ENCODE measurements around the gene YIPF1. TPM values are rescaled to one million over a fixed set of nuclear protein-coding genes. Genes with fewer than 3 reads are reported as not detected.
"Not testable (repeated sequence)": the region's sequence is repeated elsewhere in the genome, so short reads cannot be mapped to it uniquely, and the experiment has no call there.

Gene YIPF1
- total and polyA plus RNA-seq, 2 donors (not counting 1 experiment from before 2014, with no cell fraction given) = 13.9 to 15.8 TPM

- H3K9me3 Mint-ChIP-seq (ENCODE audit: insufficient read depth); H3K27me3 Mint-ChIP-seq; H3K4me3 ChIP-seq (ENCODE audit: control extremely low read depth in 1 of 5, extremely low read depth in 1 of 5, insufficient read depth in 1 of 5, low read depth in 2 of 5, low read length in 4 of 5); H3K27me3 ChIP-seq (replicated peaks in 1 of 4; ENCODE audit: control extremely low read depth in 1 of 4, control insufficient read depth in 3 of 4, insufficient read depth in 4 of 4, low read length in 3 of 4); H3K4me2 ChIP-seq (replicated peaks; ENCODE audit: low read depth, low read length, poor library complexity, severe bottlenecking); H3K4me1 Mint-ChIP-seq; H3K4me1 ChIP-seq (ENCODE audit: control insufficient read depth in 2 of 2, insufficient read depth in 2 of 2, low read length in 2 of 2); H4K20me1 ChIP-seq (ENCODE audit: control insufficient read depth, insufficient read depth, low read length, poor library complexity, severe bottlenecking); POLR2A ChIA-PET; H3K4me3 Mint-ChIP-seq; ATAC-seq (ENCODE audit: low read depth); H3K9me3 ChIP-seq (ENCODE audit: control extremely low read depth in 1 of 3, control insufficient read depth in 2 of 3, insufficient read depth in 1 of 3, low read length in 2 of 3); H2AFZ ChIP-seq (ENCODE audit: insufficient read depth, low read depth, low read length, poor library complexity, severe bottlenecking); H3K79me2 ChIP-seq (ENCODE audit: control insufficient read depth, insufficient read depth, low read length); H3K27ac ChIP-seq (ENCODE audit: low read length in 2 of 2); H3K27ac Mint-ChIP-seq; DNase-seq; H3K9ac ChIP-seq (ENCODE audit: low read length): not testable (repeated sequence)
- CTCF ChIA-PET = interaction anchor here (1.6 to 2.1 kb wide), 2 partner anchors 8 to 78 kb away, joined by 3 to 9 read pairs; no protein-coding TSS in a partner anchor
- intact Hi-C loops (cut with micrococcal nuclease) = loop anchor here (10.0 kb wide), 1 partner anchor 557 kb away; the partner anchor contains the start of gene LRP8
- no CpG with 5 or more reads among the region's 2 CpGs for WGBS (ENCODE audit: insufficient coverage)
- peaks cover 8 to 31% of the 10 kb centered on the region in 2 experiments for H3K36me3 ChIP-seq (replicated peaks in 1 of 2; ENCODE audit: control extremely low read depth in 1 of 2, control insufficient read depth in 1 of 2, extremely low read depth in 1 of 2, insufficient read depth in 2 of 2, low read length in 1 of 2)
Measured at GRCh38 chr1:53881853-53882252, 7.7 kb downstream of the YIPF1 start.

GRCh38 chr1:53878492-53879105 lies 11.0 kb downstream of the YIPF1 start:
- peaks cover 0 to 28% of the 10 kb centered on the region in 2 experiments for H3K36me3 ChIP-seq (replicated peaks in 1 of 2; ENCODE audit: control extremely low read depth in 1 of 2, control insufficient read depth in 1 of 2, extremely low read depth in 1 of 2, insufficient read depth in 2 of 2, low read length in 1 of 2)
- H3K4me3 ChIP-seq (ENCODE audit: control extremely low read depth in 1 of 5, extremely low read depth in 1 of 5, insufficient read depth in 1 of 5, low read depth in 2 of 5, low read length in 4 of 5) = no peak overlapping the region
- ATAC-seq (ENCODE audit: low read depth) (no peak), DNase-seq (peak; percentile 44)
- no peaks in the 10 kb centered on the region for H3K4me1 Mint-ChIP-seq
- H3K4me2 ChIP-seq (replicated peaks; ENCODE audit: low read depth, low read length, poor library complexity, severe bottlenecking) = no peak overlapping the region
- intact Hi-C loops (cut with micrococcal nuclease) = loop anchor here (1.0 to 2.0 kb wide), 3 partner anchors 71 to 610 kb away; no protein-coding TSS in a partner anchor
- no peaks in the 10 kb centered on the region for H3K27me3 ChIP-seq (replicated peaks in 1 of 4; ENCODE audit: control extremely low read depth in 1 of 4, control insufficient read depth in 3 of 4, insufficient read depth in 4 of 4, low read length in 3 of 4)
- no peaks in the 10 kb centered on the region for H3K9me3 ChIP-seq (ENCODE audit: control extremely low read depth in 1 of 3, control insufficient read depth in 2 of 3, insufficient read depth in 1 of 3, low read length in 2 of 3)
- no peak overlapping the region for H3K9ac ChIP-seq (ENCODE audit: low read length)
- TF ChIP-seq EZH2 (IDR thresholded peaks at IDR 0.05; ENCODE audit: borderline replicate concordance, insufficient read depth, low read depth, low read length, poor library complexity, severe bottlenecking) (no peak), CTCF (IDR thresholded peaks at IDR 0.05) (peak; percentile 63)
- H3K27ac Mint-ChIP-seq = no peak overlapping the region
- POLR2A ChIA-PET = interaction anchor here (0.6 kb wide), 1 partner anchor 81 kb away, joined by 3 read pairs; no protein-coding TSS in a partner anchor
- no peaks in the 10 kb centered on the region for H3K9me3 Mint-ChIP-seq (ENCODE audit: insufficient read depth)
- H2AFZ ChIP-seq (ENCODE audit: insufficient read depth, low read depth, low read length, poor library complexity, severe bottlenecking) = no peak overlapping the region
- no peak overlapping the region for H3K27ac ChIP-seq (ENCODE audit: low read length in 2 of 2)
- no peak overlapping the region for H3K4me3 Mint-ChIP-seq
- no peaks in the 10 kb centered on the region for H3K4me1 ChIP-seq (ENCODE audit: control insufficient read depth in 2 of 2, insufficient read depth in 2 of 2, low read length in 2 of 2)
- H3K79me2 ChIP-seq (ENCODE audit: control insufficient read depth, insufficient read depth, low read length) = no peaks in the 10 kb centered on the region
- H4K20me1 ChIP-seq (ENCODE audit: control insufficient read depth, insufficient read depth, low read length, poor library complexity, severe bottlenecking) = no peaks in the 10 kb centered on the region
- WGBS (ENCODE audit: insufficient coverage) = 60% methylated on average over 2 of the region's 5 CpGs
- H3K27me3 Mint-ChIP-seq = no peaks in the 10 kb centered on the region
- CTCF ChIA-PET = interaction anchor here (0.6 to 4.2 kb wide), 16 partner anchors 9 to 931 kb away, joined by 3 to 36 read pairs (median 6); partner anchors contain the start of genes DIO1, IFT25, LRRC42 and YIPF1

GRCh38 chr1:53875150-53875549 lies 14.4 kb downstream of the YIPF1 start:
- H3K9me3 ChIP-seq (ENCODE audit: control extremely low read depth in 1 of 3, control insufficient read depth in 2 of 3, insufficient read depth in 1 of 3, low read length in 2 of 3); DNase-seq; intact Hi-C loops (cut with micrococcal nuclease); H2AFZ ChIP-seq (ENCODE audit: insufficient read depth, low read depth, low read length, poor library complexity, severe bottlenecking); H3K4me2 ChIP-seq (replicated peaks; ENCODE audit: low read depth, low read length, poor library complexity, severe bottlenecking); POLR2A ChIA-PET; H3K4me1 ChIP-seq (ENCODE audit: control insufficient read depth in 2 of 2, insufficient read depth in 2 of 2, low read length in 2 of 2); H3K79me2 ChIP-seq (ENCODE audit: control insufficient read depth, insufficient read depth, low read length); ATAC-seq (ENCODE audit: low read depth); H3K27me3 ChIP-seq (replicated peaks in 1 of 4; ENCODE audit: control extremely low read depth in 1 of 4, control insufficient read depth in 3 of 4, insufficient read depth in 4 of 4, low read length in 3 of 4); H3K4me3 Mint-ChIP-seq; H3K27me3 Mint-ChIP-seq; H3K27ac ChIP-seq (ENCODE audit: low read length in 2 of 2); H3K9ac ChIP-seq (ENCODE audit: low read length); H4K20me1 ChIP-seq (ENCODE audit: control insufficient read depth, insufficient read depth, low read length, poor library complexity, severe bottlenecking); H3K9me3 Mint-ChIP-seq (ENCODE audit: insufficient read depth); H3K4me1 Mint-ChIP-seq; H3K27ac Mint-ChIP-seq; H3K4me3 ChIP-seq (ENCODE audit: control extremely low read depth in 1 of 5, extremely low read depth in 1 of 5, insufficient read depth in 1 of 5, low read depth in 2 of 5, low read length in 4 of 5): not testable (repeated sequence)
- H3K36me3 ChIP-seq (replicated peaks in 1 of 2; ENCODE audit: control extremely low read depth in 1 of 2, control insufficient read depth in 1 of 2, extremely low read depth in 1 of 2, insufficient read depth in 2 of 2, low read length in 1 of 2) = peaks cover 3 to 26% of the 10 kb centered on the region in 2 experiments
- CTCF ChIA-PET = interaction anchor here (1.9 to 3.0 kb wide), 2 partner anchors 15 to 84 kb away, joined by 10 to 14 read pairs; no protein-coding TSS in a partner anchor
- WGBS (ENCODE audit: insufficient coverage) = 90% methylated on average over 2 of the region's 2 CpGs

Measured in B cell (primary cell).